ENCODE results near the gene FSCN2. TPM values are rescaled to one million over a fixed set of nuclear protein-coding genes. Genes with fewer than 3 reads are reported as not detected.
A peak's percentile ranks its signal among the peaks of the same experiment; 100 is the strongest.

FSCN2 gene
- total RNA-seq, 2 experiments from 2014 or later, result 1.6 to 6.7 TPM

GRCh38 chr17:81549826-81550225 lies 21.6 kb downstream of the FSCN2 start:
- CTCF ChIA-PET (ENCODE audit: unreplicated experiment), result no interaction called here
- no peaks in the 10 kb centered on the region for H4K20me1 ChIP-seq (ENCODE audit: insufficient read depth, low read length)

DNA sequence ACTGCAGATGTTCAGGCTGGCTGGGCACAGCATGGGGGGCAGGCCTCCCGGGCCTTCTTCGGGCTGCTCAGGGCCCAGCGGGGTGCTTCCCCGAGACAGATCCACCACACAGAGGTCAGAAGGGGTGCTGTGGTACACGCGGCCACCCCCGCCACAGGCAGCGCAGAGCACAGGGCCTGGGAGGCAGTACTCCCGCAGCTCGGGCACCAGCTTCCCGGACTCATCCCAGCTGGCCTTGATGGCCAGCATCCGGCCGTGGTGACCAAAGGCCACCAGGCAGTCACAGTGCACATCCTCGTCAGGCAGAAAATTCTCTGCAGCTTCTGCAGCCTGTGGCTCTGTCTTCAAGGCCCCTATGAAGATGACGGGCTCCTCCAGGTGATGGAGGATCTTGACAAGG lies 22.1 kb downstream of the FSCN2 start:
- Histone ChIP-seq H3K36me3 (ENCODE audit: insufficient read depth, low read length) (peaks cover 52% of the 10 kb centered on the region), H3K79me2 (ENCODE audit: insufficient read depth, low read depth, low read length) (peaks cover 9% of the 10 kb centered on the region; the same call in 1 of the 2 replicates), H3K9me3 (ENCODE audit: low read length) (no peaks in the 10 kb centered on the region), H3K27ac (ENCODE audit: low read depth, low read length, poor library complexity, severe bottlenecking) (no peak overlapping the region), H3K4me3 (ENCODE audit: low read depth, low read length, poor library complexity, severe bottlenecking) (no peak overlapping the region), H3K4me2 (ENCODE audit: low read length) (no peak overlapping the region), H2AFZ (ENCODE audit: low read length) (no peak overlapping the region), H3K9me2 (ENCODE audit: insufficient read depth, low read length) (no peaks in the 10 kb centered on the region), H4K20me1 (ENCODE audit: insufficient read depth, low read length) (no peaks in the 10 kb centered on the region), H3K4me1 (ENCODE audit: insufficient read depth, low read length, poor library complexity, severe bottlenecking) (peaks cover 21% of the 10 kb centered on the region)
- BruUV-seq (replicated peaks), result no TSS peak
- DNase-seq (ENCODE audit: low spot score), result no peak
- POLR2A ChIA-PET, result interaction anchor here (2.7 kb wide), 1 partner anchor 32 kb away, joined by 15 read pairs; no protein-coding TSS in a partner anchor
- TF ChIP-seq EZH2phosphoT487 (IDR thresholded peaks at IDR 0.05; ENCODE audit: borderline replicate concordance, low read depth, low read length), result no peak
- TF ChIP-seq CTCF (conservative IDR thresholded peaks at IDR 0.05; ENCODE audit: low read length), result no peak
- intact Hi-C loops (cut with micrococcal nuclease; ENCODE audit: unreplicated experiment), result loop anchor here (5.0 kb wide), 1 partner anchor 87 kb away; the partner anchor contains the start of genes NPLOC4 and TSPAN10
- CTCF ChIA-PET (ENCODE audit: unreplicated experiment), result no interaction called here

More at GRCh38 chr17:81549826-81550225, 21.6 kb downstream of the FSCN2 start:
- no peak overlapping the region for H3K4me3 ChIP-seq (ENCODE audit: low read depth, low read length, poor library complexity, severe bottlenecking)
- DNase-seq (ENCODE audit: low spot score), result no peak
- POLR2A ChIA-PET, result no interaction called here
- TF ChIP-seq EZH2phosphoT487 (IDR thresholded peaks at IDR 0.05; ENCODE audit: borderline replicate concordance, low read depth, low read length) (no peak), CTCF (conservative IDR thresholded peaks at IDR 0.05; ENCODE audit: low read length) (no peak)
- no peaks in the 10 kb centered on the region for H3K9me2 ChIP-seq (ENCODE audit: insufficient read depth, low read length)
- no peaks in the 10 kb centered on the region for H3K9me3 ChIP-seq (ENCODE audit: low read length)
- no peak overlapping the region for H3K4me2 ChIP-seq (ENCODE audit: low read length)
- peaks cover 56% of the 10 kb centered on the region for H3K36me3 ChIP-seq (ENCODE audit: insufficient read depth, low read length)
- H3K79me2 ChIP-seq (ENCODE audit: insufficient read depth, low read depth, low read length), result peaks cover 9% of the 10 kb centered on the region; the same call in 1 of the 2 replicates
- no peak overlapping the region for H3K27ac ChIP-seq (ENCODE audit: low read depth, low read length, poor library complexity, severe bottlenecking)
- H2AFZ ChIP-seq (ENCODE audit: low read length), result no peak overlapping the region
- no TSS peak for BruUV-seq (replicated peaks)
- intact Hi-C loops (cut with micrococcal nuclease; ENCODE audit: unreplicated experiment), result loop anchor here (5.0 kb wide), 1 partner anchor 87 kb away; the partner anchor contains the start of genes NPLOC4 and TSPAN10
- H3K4me1 ChIP-seq (ENCODE audit: insufficient read depth, low read length, poor library complexity, severe bottlenecking), result peaks cover 21% of the 10 kb centered on the region

DNA sequence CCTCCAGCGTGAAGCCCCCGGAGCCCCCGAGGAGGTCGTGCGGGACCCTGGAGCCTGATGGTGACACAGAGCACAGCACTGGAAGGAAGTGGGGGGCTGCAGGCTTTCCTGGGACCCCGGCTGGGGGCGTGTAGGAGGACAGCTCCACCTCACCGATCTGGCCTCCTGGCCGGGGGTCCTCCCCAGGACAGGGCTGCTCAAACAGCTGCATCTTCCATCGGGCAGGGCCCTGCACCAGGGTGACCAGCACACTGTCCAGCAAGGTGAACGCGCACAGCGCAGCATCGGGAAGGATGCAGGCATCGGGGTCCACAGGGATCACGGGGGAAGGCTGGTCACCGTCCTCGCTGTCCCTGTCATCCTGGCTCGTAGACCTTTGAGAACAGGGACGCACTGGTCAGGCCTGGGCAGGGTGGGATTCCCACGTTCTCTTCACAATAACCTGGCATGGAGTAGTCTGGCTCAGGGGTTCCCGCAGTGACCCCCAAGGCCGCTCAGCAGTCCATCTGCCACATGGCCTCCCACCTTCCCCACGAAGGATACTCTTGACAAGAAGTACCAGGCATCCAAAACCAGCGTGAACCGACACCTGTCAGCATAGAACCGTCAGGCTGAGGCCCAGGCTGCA lies 22.8 kb downstream of the FSCN2 start:
- POLR2A ChIA-PET, result interaction anchor here (2.7 kb wide), 1 partner anchor 32 kb away, joined by 15 read pairs; no protein-coding TSS in a partner anchor
- Histone ChIP-seq H2AFZ (ENCODE audit: low read length) (no peak overlapping the region), H3K4me1 (ENCODE audit: insufficient read depth, low read length, poor library complexity, severe bottlenecking) (peaks cover 21% of the 10 kb centered on the region), H3K79me2 (ENCODE audit: insufficient read depth, low read depth, low read length) (peaks cover 9% of the 10 kb centered on the region; the same call in 1 of the 2 replicates), H3K9me2 (ENCODE audit: insufficient read depth, low read length) (no peaks in the 10 kb centered on the region), H3K4me2 (ENCODE audit: low read length) (peak overlapping the region; percentile 88), H3K27ac (ENCODE audit: low read depth, low read length, poor library complexity, severe bottlenecking) (no peak overlapping the region), H3K9me3 (ENCODE audit: low read length) (no peaks in the 10 kb centered on the region), H4K20me1 (ENCODE audit: insufficient read depth, low read length) (no peaks in the 10 kb centered on the region), H3K36me3 (ENCODE audit: insufficient read depth, low read length) (peaks cover 50% of the 10 kb centered on the region), H3K4me3 (ENCODE audit: low read depth, low read length, poor library complexity, severe bottlenecking) (peak overlapping the region; percentile 88)
- TF ChIP-seq CTCF (conservative IDR thresholded peaks at IDR 0.05; ENCODE audit: low read length), result no peak
- no peak for TF ChIP-seq EZH2phosphoT487 (IDR thresholded peaks at IDR 0.05; ENCODE audit: borderline replicate concordance, low read depth, low read length)
- no peak for DNase-seq (ENCODE audit: low spot score)
- CTCF ChIA-PET (ENCODE audit: unreplicated experiment), result no interaction called here
- intact Hi-C loops (cut with micrococcal nuclease; ENCODE audit: unreplicated experiment), result loop anchor here (5.0 kb wide), 1 partner anchor 86 kb away; the partner anchor contains the start of genes NPLOC4 and TSPAN10
- no TSS peak for BruUV-seq (replicated peaks)

All from OCI-LY7 (cell line).